Smooth muscle cell of the coronary artery (primary cell): ENCODE results near the gene ERO1A. TPM values are rescaled to one million over a fixed set of nuclear protein-coding genes. Genes with fewer than 3 reads are reported as not detected.

Source experiments
- total RNA-seq: library from RNA; depleted of rRNA; stranded (reverse); fragments of >200 nt; gene quantifications from 2 replicates; pipeline ENCODE4 v1.2.3, GENCODE V29; 2014; ENCODE audit warnings: low replicate concordance

ERO1A gene, protein sequence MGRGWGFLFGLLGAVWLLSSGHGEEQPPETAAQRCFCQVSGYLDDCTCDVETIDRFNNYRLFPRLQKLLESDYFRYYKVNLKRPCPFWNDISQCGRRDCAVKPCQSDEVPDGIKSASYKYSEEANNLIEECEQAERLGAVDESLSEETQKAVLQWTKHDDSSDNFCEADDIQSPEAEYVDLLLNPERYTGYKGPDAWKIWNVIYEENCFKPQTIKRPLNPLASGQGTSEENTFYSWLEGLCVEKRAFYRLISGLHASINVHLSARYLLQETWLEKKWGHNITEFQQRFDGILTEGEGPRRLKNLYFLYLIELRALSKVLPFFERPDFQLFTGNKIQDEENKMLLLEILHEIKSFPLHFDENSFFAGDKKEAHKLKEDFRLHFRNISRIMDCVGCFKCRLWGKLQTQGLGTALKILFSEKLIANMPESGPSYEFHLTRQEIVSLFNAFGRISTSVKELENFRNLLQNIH
- 22.9 and 34.4 TPM in 2 replicates for total RNA-seq

DNA sequence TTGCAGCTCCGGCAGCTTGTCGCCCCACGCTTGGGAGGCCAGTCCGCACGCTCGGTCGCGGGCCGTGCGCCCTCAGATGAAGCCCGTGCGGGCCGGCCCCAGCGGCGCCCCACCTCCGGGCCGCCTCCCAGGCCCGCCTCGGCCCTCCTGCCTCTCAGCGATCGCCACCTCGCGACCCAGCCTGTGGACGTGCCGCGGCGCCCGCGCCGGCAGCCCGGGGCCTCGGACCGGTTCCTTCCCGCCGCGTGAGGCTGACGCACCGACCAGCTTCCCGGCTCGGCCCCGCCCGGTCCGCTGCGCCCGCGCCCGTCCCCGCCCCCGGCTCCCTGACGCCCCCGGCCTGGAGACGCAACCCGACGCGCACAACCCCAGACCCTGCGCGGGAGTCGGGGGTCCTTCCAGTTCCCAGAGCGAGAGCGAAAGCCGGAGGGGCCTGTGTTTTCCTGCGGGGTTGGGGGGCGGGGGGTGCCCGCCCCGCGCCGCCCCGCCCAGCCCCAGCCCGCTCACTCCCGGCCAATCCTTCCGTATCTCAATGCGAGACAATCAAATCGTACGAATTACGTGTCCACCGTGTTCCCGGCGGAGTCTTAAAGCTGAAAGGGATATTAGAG lies at the start of gene ERO1A:
Gene ERO1A (minus strand): TSS at position 78 of the 611 bp plus-strand sequence. CDS start 77 bp downstream, at position 1.

DNA sequence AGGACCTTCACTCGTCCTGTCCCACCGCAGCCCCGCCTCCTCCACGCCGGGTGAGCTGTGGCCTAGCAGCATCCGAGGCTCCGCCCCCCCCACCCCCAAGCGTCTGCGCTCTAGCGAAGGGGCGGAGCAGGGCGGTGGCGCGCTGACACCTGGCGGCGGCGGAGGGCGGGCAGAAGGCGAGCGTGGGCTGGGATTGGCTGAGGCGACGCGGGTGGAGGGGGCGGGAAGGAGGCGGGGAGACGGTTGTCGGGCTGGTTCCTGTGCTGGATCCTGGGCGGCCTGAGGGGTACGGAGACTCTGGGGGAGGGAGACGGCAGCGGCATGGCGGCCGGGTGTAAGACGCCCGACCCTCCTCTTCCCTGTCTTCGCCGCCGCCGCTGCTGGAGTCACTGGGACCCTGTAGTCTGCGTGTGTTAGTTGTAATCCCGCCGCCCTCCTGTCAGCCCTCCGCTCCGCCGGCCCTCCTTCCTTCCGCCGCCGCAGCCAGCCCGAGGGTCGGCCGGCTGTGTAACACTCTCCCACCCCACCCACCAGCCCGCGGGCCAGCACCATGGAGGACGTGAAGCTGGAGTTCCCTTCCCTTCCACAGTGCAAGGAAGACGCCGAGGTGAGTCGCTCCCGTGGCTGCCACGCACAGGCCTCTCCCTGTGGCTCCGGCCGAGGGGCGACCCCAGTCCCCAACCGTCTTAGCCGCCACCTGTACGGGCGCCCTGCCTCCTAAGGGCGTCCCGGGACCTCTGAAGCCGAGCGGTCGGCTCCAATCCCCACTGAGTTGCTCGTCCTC lies 34.8 kb upstream of the ERO1A start, which contains the start of gene STYX:
Gene STYX (plus strand): TSS at position 242 of the 784 bp plus-strand sequence. CDS start 309 bp downstream, at position 551.

DNA sequence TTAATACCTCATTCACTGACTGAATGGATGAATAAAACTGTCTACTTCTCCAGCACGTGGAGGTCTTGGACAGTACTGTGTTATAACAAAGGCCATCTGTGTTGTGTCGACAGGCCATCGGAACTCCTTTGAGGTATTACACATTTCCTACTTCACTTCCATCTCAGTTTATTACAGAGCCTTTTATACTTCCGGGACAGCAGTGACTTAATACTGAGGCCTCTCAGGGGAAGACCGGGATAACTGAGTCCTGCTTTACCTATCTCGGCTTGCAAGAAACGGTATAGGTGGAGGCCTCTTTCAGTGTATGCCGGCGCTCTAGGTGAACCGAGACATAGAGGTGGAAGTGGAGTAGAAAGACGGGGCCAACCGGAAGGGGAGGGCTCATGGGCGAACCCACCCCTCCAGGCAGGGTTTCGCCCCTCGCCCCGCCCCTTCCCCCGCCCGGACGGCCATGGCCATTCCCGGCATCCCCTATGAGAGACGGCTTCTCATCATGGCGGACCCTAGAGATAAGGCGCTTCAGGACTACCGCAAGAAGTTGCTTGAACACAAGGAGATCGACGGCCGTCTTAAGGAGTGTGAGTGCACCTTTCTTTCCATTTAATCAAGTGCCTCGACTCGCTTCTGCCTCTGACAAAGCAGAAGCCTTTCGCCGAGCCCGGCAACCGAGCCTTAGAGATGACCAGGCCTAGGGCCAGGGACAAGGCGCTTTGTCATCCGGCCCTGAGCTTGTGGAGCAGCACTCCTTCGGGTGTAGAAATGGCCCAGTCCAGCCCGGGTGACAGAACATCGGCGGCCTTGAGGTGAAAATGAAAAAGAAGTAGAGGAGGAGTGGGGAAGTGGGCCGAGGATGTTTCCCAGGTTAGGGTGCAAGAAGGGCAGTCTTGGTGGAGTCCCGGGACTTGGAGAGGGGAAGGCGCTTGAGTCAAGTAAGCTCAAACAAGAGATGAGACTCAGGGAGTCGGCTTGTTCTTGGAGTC lies 11.7 kb upstream of the ERO1A start, which contains the start of gene PSMC6:
Gene PSMC6 (plus strand): TSS at position 477 of the 983 bp plus-strand sequence. CDS start 20 bp downstream, at position 497.

Other genes with a start within 250 kb of the ERO1A start
- gene TXNDC16, start 143.1 kb downstream of the ERO1A start, total RNA-seq: 4.4 and 6.5 TPM in 2 replicates
- gene GPR137C, start 142.7 kb downstream of the ERO1A start, total RNA-seq: 0.23 and 0.68 TPM in 2 replicates
- 57.9 and 85.3 TPM in 2 replicates for gene PSMC6, start 11.6 kb upstream of the ERO1A start, total RNA-seq
- gene STYX, start 34.6 kb upstream of the ERO1A start, total RNA-seq: 4.9 and 13.2 TPM in 2 replicates
- gene GNPNAT1, start 96.0 kb upstream of the ERO1A start, total RNA-seq: 15.1 and 25.1 TPM in 2 replicates